Neural crest cell (in vitro differentiated cells): ENCODE results near the gene GRIN1. TPM values are rescaled to one million over a fixed set of nuclear protein-coding genes. Genes with fewer than 3 reads are reported as not detected.

Source experiments
- DNase-seq: peaks from one replicate; pipeline ENCODE4 v3.0.0; 2021; ENCODE audit warnings: low read depth, mixed read lengths, low spot score
- H3K27ac Mint-ChIP-seq: one replicate; pipeline ENCODE4 v1.8.0; 2021; ENCODE audit warnings: mild to moderate bottlenecking, mixed read lengths; ENCODE audit not compliant: unreplicated experiment
- H3K27me3 Mint-ChIP-seq: 2 replicates; pipeline ENCODE4 v1.8.0; 2021; ENCODE audit warnings: low read depth, mild to moderate bottlenecking, mixed read lengths
- H3K36me3 Mint-ChIP-seq: 2 replicates; pipeline ENCODE4 v1.8.0; 2021; ENCODE audit warnings: low read depth, mild to moderate bottlenecking, mixed read lengths
- H3K4me1 Mint-ChIP-seq: 2 replicates; pipeline ENCODE4 v1.8.0; 2021; ENCODE audit warnings: mixed read lengths
- H3K4me3 Mint-ChIP-seq: one replicate; pipeline ENCODE4 v1.8.0; 2021; ENCODE audit warnings: mild to moderate bottlenecking, mixed read lengths
- H3K9me3 Mint-ChIP-seq: 2 replicates; pipeline ENCODE4 v1.8.0; 2021; ENCODE audit warnings: mixed read lengths
- CTCF ChIP-seq: fragments of 200-600 bp; sonication (generic); conservative IDR thresholded peaks from 2 replicates; pipeline ENCODE4 v1.5.0; 2021; ENCODE audit warnings: antibody characterized with exemption, mild to moderate bottlenecking
- total RNA-seq: library from RNA; stranded (reverse); gene quantifications from 2 replicates; pipeline ENCODE4 v1.2.1, GENCODE V29; 2021

Gene GRIN1
- total RNA-seq, 1 donor from 2014 or later, result 0.44 TPM

GRCh38 chr9:137126786-137127185, 12.2 kb upstream of the GRIN1 start:
- H3K36me3 Mint-ChIP-seq, result no peaks in the 10 kb centered on the region
- H3K4me3 Mint-ChIP-seq, result peak overlapping the region; percentile 89
- H3K9me3 Mint-ChIP-seq, result no peaks in the 10 kb centered on the region
- H3K27ac Mint-ChIP-seq, result peak overlapping the region; percentile 95
- peaks cover 24% of the 10 kb centered on the region for H3K4me1 Mint-ChIP-seq
- H3K27me3 Mint-ChIP-seq, result peaks cover 8% of the 10 kb centered on the region
- no peak for TF ChIP-seq CTCF
- no peak for DNase-seq

GRCh38 chr9:137127301-137128157, 11.4 kb upstream of the GRIN1 start:
- peaks cover 10% of the 10 kb centered on the region for H3K27me3 Mint-ChIP-seq
- no peak for TF ChIP-seq CTCF
- no peaks in the 10 kb centered on the region for H3K9me3 Mint-ChIP-seq
- peaks cover 24% of the 10 kb centered on the region for H3K4me1 Mint-ChIP-seq
- H3K27ac Mint-ChIP-seq, result peak overlapping the region; percentile 95
- H3K4me3 Mint-ChIP-seq, result peak overlapping the region; percentile 89
- no peak for DNase-seq
- no peaks in the 10 kb centered on the region for H3K36me3 Mint-ChIP-seq

GRCh38 chr9:137128158-137128861, 10.6 kb upstream of the GRIN1 start:
- Mint-ChIP-seq H3K36me3 (no peaks in the 10 kb centered on the region), H3K27ac (peak overlapping the region; percentile 28), H3K9me3 (no peaks in the 10 kb centered on the region), H3K4me1 (peaks cover 24% of the 10 kb centered on the region), H3K4me3 (peak overlapping the region; percentile 89), H3K27me3 (peaks cover 17% of the 10 kb centered on the region)
- TF ChIP-seq CTCF, result no peak
- DNase-seq, result no peak

GRCh38 chr9:137128862-137129455, 10.0 kb upstream of the GRIN1 start:
- no peaks in the 10 kb centered on the region for H3K9me3 Mint-ChIP-seq
- H3K27ac Mint-ChIP-seq, result no peak overlapping the region
- H3K36me3 Mint-ChIP-seq, result no peaks in the 10 kb centered on the region
- H3K4me3 Mint-ChIP-seq, result peak overlapping the region; percentile 89
- peaks cover 22% of the 10 kb centered on the region for H3K27me3 Mint-ChIP-seq
- H3K4me1 Mint-ChIP-seq, result peaks cover 24% of the 10 kb centered on the region
- no peak for TF ChIP-seq CTCF
- no peak for DNase-seq

GRCh38 chr9:137129456-137130175, 9.3 kb upstream of the GRIN1 start:
- DNase-seq, result peak; percentile 76
- Mint-ChIP-seq H3K27ac (no peak overlapping the region), H3K4me3 (peak overlapping the region; percentile 92), H3K4me1 (peaks cover 24% of the 10 kb centered on the region), H3K36me3 (no peaks in the 10 kb centered on the region), H3K9me3 (no peaks in the 10 kb centered on the region), H3K27me3 (peaks cover 29% of the 10 kb centered on the region)
- no peak for TF ChIP-seq CTCF
